ENCODE data around the gene RIT1.

RIT1 gene

GRCh38 chr1:155911156-155912055 is at the start of gene RIT1:
RIT1 (minus strand) TSS chr1:155911349; CDS start chr1:155910761, 588 bp downstream.
- peak; percentile 10 to 89 (median 70) for DNase-seq

GRCh38 chr1:155960081-155960745 is 49.1 kb upstream of the RIT1 start:
- DNase-seq: peak in 1 of 58 donors; percentile 49

GRCh38 chr1:155957411-155957915 is 46.3 kb upstream of the RIT1 start:
- no peak for DNase-seq

- no peak for DNase-seq
These were observed 43.5 kb upstream of the RIT1 start for GRCh38 chr1:155954645-155955044.

GRCh38 chr1:155952505-155952890 is 41.3 kb upstream of the RIT1 start:
- no peak for DNase-seq

- DNase-seq: no peak
These were observed 40.8 kb upstream of the RIT1 start for GRCh38 chr1:155951753-155952504.

GRCh38 chr1:155950829-155951228 is 39.7 kb upstream of the RIT1 start:
- DNase-seq: no peak

- DNase-seq: no peak
These were observed 36.6 kb upstream of the RIT1 start for GRCh38 chr1:155947741-155948140.

- DNase-seq: no peak
These were observed 36.1 kb upstream of the RIT1 start for GRCh38 chr1:155947292-155947691.

GRCh38 chr1:155946633-155947219 is 35.6 kb upstream of the RIT1 start:
- DNase-seq: no peak

GRCh38 chr1:155944444-155944799 is 33.3 kb upstream of the RIT1 start:
- DNase-seq: no peak

GRCh38 chr1:155942578-155943141 is 31.5 kb upstream of the RIT1 start:
- no peak for DNase-seq

- DNase-seq: no peak
These were observed 30.8 kb upstream of the RIT1 start for GRCh38 chr1:155941845-155942531.

GRCh38 chr1:155940993-155941844 is 30.1 kb upstream of the RIT1 start, which contains the start of gene RXFP4:
RXFP4 (plus strand) TSS chr1:155941638; CDS start chr1:155941710, 72 bp downstream.
- no peak for DNase-seq

GRCh38 chr1:155940482-155940992 is 29.4 kb upstream of the RIT1 start:
- no peak for DNase-seq

GRCh38 chr1:155938220-155938627 is 27.1 kb upstream of the RIT1 start:
- DNase-seq: peak in 16 of 58 donors; percentile 6 to 78 (median 20)

- no peak for DNase-seq
These were observed 23.9 kb upstream of the RIT1 start for GRCh38 chr1:155934936-155935590.
